HG03175 (cell line): ENCODE measurements around the gene CD200.

Experiments used
- ATAC-seq: cut with Tn5 transposase; IDR thresholded peaks from one replicate; pipeline ENCODE4 v1.9.1; 2021; ENCODE audit warnings: mild to moderate bottlenecking, moderate library complexity; ENCODE audit not compliant: unreplicated experiment

Gene CD200

GRCh38 chr3:112331851-112332250, 1.1 kb upstream of the CD200 start:
- ATAC-seq: no peak

- peak; percentile 41 for ATAC-seq
These were observed 693 bp downstream of the CD200 start for GRCh38 chr3:112333381-112334317.

- ATAC-seq: no peak
These were observed 1.9 kb downstream of the CD200 start for GRCh38 chr3:112334691-112335433.

GRCh38 chr3:112335434-112335781, 2.5 kb downstream of the CD200 start:
- no peak for ATAC-seq

GRCh38 chr3:112338021-112338726, 5.2 kb downstream of the CD200 start:
- ATAC-seq: no peak

- ATAC-seq: no peak
These were observed 5.7 kb downstream of the CD200 start for GRCh38 chr3:112338727-112339056.

GRCh38 chr3:112339134-112339533, 6.2 kb downstream of the CD200 start:
- ATAC-seq: no peak

GRCh38 chr3:112339609-112340008, 6.7 kb downstream of the CD200 start:
- ATAC-seq: no peak

GRCh38 chr3:112341386-112341785, 8.4 kb downstream of the CD200 start:
- ATAC-seq: no peak

- ATAC-seq: no peak
These were observed 12.7 kb downstream of the CD200 start for GRCh38 chr3:112345681-112346080.

GRCh38 chr3:112346491-112347122, 13.7 kb downstream of the CD200 start:
- no peak for ATAC-seq

- ATAC-seq: no peak
These were observed 16.0 kb downstream of the CD200 start for GRCh38 chr3:112348943-112349342.

- no peak for ATAC-seq
These were observed 16.6 kb downstream of the CD200 start for GRCh38 chr3:112349557-112349956.

GRCh38 chr3:112350018-112350810, 17.3 kb downstream of the CD200 start:
- ATAC-seq: no peak

GRCh38 chr3:112351036-112351435, 18.1 kb downstream of the CD200 start:
- ATAC-seq: no peak

- no peak for ATAC-seq
These were observed 18.9 kb downstream of the CD200 start for GRCh38 chr3:112351823-112352222.

GRCh38 chr3:112352720-112353119, 19.8 kb downstream of the CD200 start:
- ATAC-seq: no peak

GRCh38 chr3:112353365-112353764, 20.4 kb downstream of the CD200 start:
- ATAC-seq: no peak

- no peak for ATAC-seq
These were observed 21.8 kb downstream of the CD200 start for GRCh38 chr3:112354642-112355306.

- ATAC-seq: no peak
These were observed 22.3 kb downstream of the CD200 start for GRCh38 chr3:112355307-112355687.
